ENCODE results near the gene SOCS6. TPM values are rescaled to one million over a fixed set of nuclear protein-coding genes. Genes with fewer than 3 reads are reported as not detected.

The SOCS6 gene
- total and polyA plus RNA-seq, 2 donors (not counting 1 experiment from before 2014, with no cell fraction given): 0.25 to 0.99 TPM

GRCh38 chr18:70334264-70334663 is 45.4 kb downstream of the SOCS6 start:
- DNase-seq (no peak), ATAC-seq (ENCODE audit: low read depth) (no peak)
- no peaks in the 10 kb centered on the region for H4K20me1 ChIP-seq (ENCODE audit: control insufficient read depth, insufficient read depth, low read length, poor library complexity, severe bottlenecking)
- H3K9me3 ChIP-seq (ENCODE audit: control extremely low read depth in 1 of 3, control insufficient read depth in 2 of 3, insufficient read depth in 1 of 3, low read length in 2 of 3): peaks cover 0 to 6% (median 0%) of the 10 kb centered on the region in 3 donors
- POLR2A ChIA-PET: no interaction called here
- H3K79me2 ChIP-seq (ENCODE audit: control insufficient read depth, insufficient read depth, low read length): no peaks in the 10 kb centered on the region
- H3K4me3 ChIP-seq (ENCODE audit: control extremely low read depth in 1 of 5, extremely low read depth in 1 of 5, insufficient read depth in 1 of 5, low read depth in 2 of 5, low read length in 4 of 5): no peak overlapping the region
- no peaks in the 10 kb centered on the region for H3K9me3 Mint-ChIP-seq (ENCODE audit: insufficient read depth)
- no peak overlapping the region for H2AFZ ChIP-seq (ENCODE audit: insufficient read depth, low read depth, low read length, poor library complexity, severe bottlenecking)
- H3K9ac ChIP-seq (ENCODE audit: low read length): no peak overlapping the region
- H3K27me3 ChIP-seq (replicated peaks in 1 of 4; ENCODE audit: control extremely low read depth in 1 of 4, control insufficient read depth in 3 of 4, insufficient read depth in 4 of 4, low read length in 3 of 4): no peaks in the 10 kb centered on the region
- no peak for TF ChIP-seq CTCF (IDR thresholded peaks at IDR 0.05)
- no peak for TF ChIP-seq EZH2 (IDR thresholded peaks at IDR 0.05; ENCODE audit: borderline replicate concordance, insufficient read depth, low read depth, low read length, poor library complexity, severe bottlenecking)
- CTCF ChIA-PET: no interaction called here
- no peaks in the 10 kb centered on the region for H3K4me1 ChIP-seq (ENCODE audit: control insufficient read depth in 2 of 2, insufficient read depth in 2 of 2, low read length in 2 of 2)
- H3K4me2 ChIP-seq (replicated peaks; ENCODE audit: low read depth, low read length, poor library complexity, severe bottlenecking): no peak overlapping the region
- H3K4me1 Mint-ChIP-seq: no peaks in the 10 kb centered on the region
- no peak overlapping the region for H3K27ac Mint-ChIP-seq
- intact Hi-C loops (cut with micrococcal nuclease): no loop called here
- H3K4me3 Mint-ChIP-seq: no peak overlapping the region
- no peaks in the 10 kb centered on the region for H3K27me3 Mint-ChIP-seq
- WGBS (ENCODE audit: insufficient coverage): 100% methylated on average over 1 of the region's 1 CpG
- no peak overlapping the region for H3K27ac ChIP-seq (ENCODE audit: low read length in 2 of 2)
- H3K36me3 ChIP-seq (replicated peaks in 1 of 2; ENCODE audit: control extremely low read depth in 1 of 2, control insufficient read depth in 1 of 2, extremely low read depth in 1 of 2, insufficient read depth in 2 of 2, low read length in 1 of 2): no peaks in the 10 kb centered on the region

GRCh38 chr18:70334728-70335329 is 46.0 kb downstream of the SOCS6 start:
- Histone ChIP-seq H3K4me3 (ENCODE audit: control extremely low read depth in 1 of 5, extremely low read depth in 1 of 5, insufficient read depth in 1 of 5, low read depth in 2 of 5, low read length in 4 of 5) (no peak overlapping the region), H3K27ac (ENCODE audit: low read length in 2 of 2) (no peak overlapping the region), H3K9ac (ENCODE audit: low read length) (no peak overlapping the region), H4K20me1 (ENCODE audit: control insufficient read depth, insufficient read depth, low read length, poor library complexity, severe bottlenecking) (no peaks in the 10 kb centered on the region), H3K79me2 (ENCODE audit: control insufficient read depth, insufficient read depth, low read length) (no peaks in the 10 kb centered on the region), H3K4me1 (ENCODE audit: control insufficient read depth in 2 of 2, insufficient read depth in 2 of 2, low read length in 2 of 2) (no peaks in the 10 kb centered on the region), H3K4me2 (replicated peaks; ENCODE audit: low read depth, low read length, poor library complexity, severe bottlenecking) (no peak overlapping the region), H3K9me3 (ENCODE audit: control extremely low read depth in 1 of 3, control insufficient read depth in 2 of 3, insufficient read depth in 1 of 3, low read length in 2 of 3) (peaks cover 0 to 6% (median 0%) of the 10 kb centered on the region in 3 donors), H3K27me3 (replicated peaks in 1 of 4; ENCODE audit: control extremely low read depth in 1 of 4, control insufficient read depth in 3 of 4, insufficient read depth in 4 of 4, low read length in 3 of 4) (no peaks in the 10 kb centered on the region), H3K36me3 (replicated peaks in 1 of 2; ENCODE audit: control extremely low read depth in 1 of 2, control insufficient read depth in 1 of 2, extremely low read depth in 1 of 2, insufficient read depth in 2 of 2, low read length in 1 of 2) (no peaks in the 10 kb centered on the region), H2AFZ (ENCODE audit: insufficient read depth, low read depth, low read length, poor library complexity, severe bottlenecking) (no peak overlapping the region)
- no peak overlapping the region for H3K4me3 Mint-ChIP-seq
- DNase-seq (no peak), ATAC-seq (ENCODE audit: low read depth) (no peak)
- H3K27ac Mint-ChIP-seq: no peak overlapping the region
- TF ChIP-seq EZH2 (IDR thresholded peaks at IDR 0.05; ENCODE audit: borderline replicate concordance, insufficient read depth, low read depth, low read length, poor library complexity, severe bottlenecking) (no peak), CTCF (IDR thresholded peaks at IDR 0.05) (no peak)
- ChIA-PET CTCF (no interaction called here), POLR2A (no interaction called here)
- H3K9me3 Mint-ChIP-seq (ENCODE audit: insufficient read depth): no peaks in the 10 kb centered on the region
- intact Hi-C loops (cut with micrococcal nuclease): no loop called here
- no peaks in the 10 kb centered on the region for H3K4me1 Mint-ChIP-seq
- 83% methylated on average over 1 of the region's 5 CpGs for WGBS (ENCODE audit: insufficient coverage)
- H3K27me3 Mint-ChIP-seq: no peaks in the 10 kb centered on the region

All from B cell (primary cell).